HepG2 (cell line): ENCODE measurements around the gene SRC. TPM values are rescaled to one million over a fixed set of nuclear protein-coding genes. Genes with fewer than 3 reads are reported as not detected.
A peak's percentile ranks its signal among the peaks of the same experiment; 100 is the strongest.

Experiments
- CBX5 ChIP-seq: sonication (generic); formaldehyde crosslinking; IDR thresholded peaks from 2 replicates; pipeline ENCODE4 v1.4.0; 2020; ENCODE audit warnings: missing genetic modification reagents, borderline replicate concordance
- FOXK1 ChIP-seq: sonication (generic); formaldehyde crosslinking; IDR thresholded peaks from 2 replicates; pipeline ENCODE4 v1.4.0; 2020; ENCODE audit warnings: low read depth, missing genetic modification reagents, borderline replicate concordance
- GTF3A ChIP-seq: sonication (generic); formaldehyde crosslinking; conservative IDR thresholded peaks from 2 replicates; pipeline ENCODE4 v1.4.0; 2020; ENCODE audit warnings: mild to moderate bottlenecking, missing genetic modification reagents
- HNRNPUL1 ChIP-seq: fragments of 200-400 bp; formaldehyde crosslinking; IDR thresholded peaks from 2 replicates; pipeline ENCODE4 v1.6.1; 2017; ENCODE audit warnings: low read depth, mild to moderate bottlenecking, low read length, moderate library complexity
- HOXD1 ChIP-seq: sonication (generic); formaldehyde crosslinking; IDR thresholded peaks from 2 replicates; pipeline ENCODE4 v1.5.0; 2020; ENCODE audit warnings: missing genetic modification reagents
- KAT2B ChIP-seq: fragments of 150-350 bp; IDR thresholded peaks from 2 replicates; pipeline ENCODE4 v1.6.1; 2014; ENCODE audit warnings: low read depth, low read length, borderline replicate concordance
- MAF1 ChIP-seq: sonication (generic); formaldehyde crosslinking; IDR thresholded peaks from 2 replicates; pipeline ENCODE4 v1.5.0; 2020; ENCODE audit warnings: missing genetic modification reagents, borderline replicate concordance
- MEIS2 ChIP-seq: sonication (generic); formaldehyde crosslinking; IDR thresholded peaks from 2 replicates; pipeline ENCODE4 v1.9.0; 2021; ENCODE audit warnings: mild to moderate bottlenecking, missing genetic modification reagents
- MIXL1 ChIP-seq: IDR thresholded peaks from 2 replicates; pipeline ENCODE4 v1.6.1; 2016
- MTF2 ChIP-seq: sonication (generic); formaldehyde crosslinking; IDR thresholded peaks from 2 replicates; pipeline ENCODE4 v1.5.0; 2020; ENCODE audit warnings: missing genetic modification reagents, borderline replicate concordance
- MYC ChIP-seq: sonication (generic); formaldehyde crosslinking; IDR thresholded peaks from 2 replicates; pipeline ENCODE4 v1.9.0; 2021; ENCODE audit warnings: missing genetic modification reagents, borderline replicate concordance
- NFIC ChIP-seq: IDR thresholded peaks from 2 replicates; pipeline ENCODE4 v1.6.1; 2012; ENCODE audit warnings: mild to moderate bottlenecking, low read length, inconsistent platforms
- PLRG1 ChIP-seq: fragments of 450-650 bp; conservative IDR thresholded peaks from 2 replicates; pipeline ENCODE4 v1.6.1; 2016
- RAD51 ChIP-seq: fragments of 450-650 bp; IDR thresholded peaks from 2 replicates; pipeline ENCODE4 v1.6.1; 2016; ENCODE audit warnings: borderline replicate concordance
- RORA ChIP-seq: sonication (generic); formaldehyde crosslinking; IDR thresholded peaks from 2 replicates; pipeline ENCODE4 v1.5.0; 2020; ENCODE audit warnings: mild to moderate bottlenecking, missing genetic modification reagents, moderate library complexity
- SALL1 ChIP-seq: sonication (generic); formaldehyde crosslinking; IDR thresholded peaks from 2 replicates; pipeline ENCODE4 v1.8.0; 2022; ENCODE audit warnings: mild to moderate bottlenecking, missing genetic modification reagents
- SATB2 ChIP-seq: sonication (generic); formaldehyde crosslinking; IDR thresholded peaks from 2 replicates; pipeline ENCODE4 v1.5.0; 2020; ENCODE audit warnings: missing genetic modification reagents
- SP1 ChIP-seq, 2 experiments: fragments of 450-650 bp in 1 of 2; sonication (generic) in 1 of 2; formaldehyde crosslinking in 1 of 2; IDR thresholded peaks; 2 replicates each; pipeline versions ENCODE4 v1.4.0 to v1.6.1; 2016 to 2020; ENCODE audit warnings: missing genetic modification reagents in 1 of 2
- SRY ChIP-seq: sonication (generic); formaldehyde crosslinking; IDR thresholded peaks from 2 replicates; pipeline ENCODE4 v1.8.0; 2022; ENCODE audit warnings: mild to moderate bottlenecking, missing genetic modification reagents
- TARDBP ChIP-seq: sonication (generic); formaldehyde crosslinking; IDR thresholded peaks from 2 replicates; pipeline ENCODE4 v1.8.0; 2022; ENCODE audit warnings: mild to moderate bottlenecking, missing genetic modification reagents
- TRIM22 ChIP-seq: fragments of 450-650 bp; IDR thresholded peaks from 2 replicates; pipeline ENCODE4 v1.6.1; 2017
- ZFP82 ChIP-seq: sonication (generic); formaldehyde crosslinking; IDR thresholded peaks from 2 replicates; pipeline ENCODE4 v1.5.1; 2020; ENCODE audit warnings: mild to moderate bottlenecking, missing genetic modification reagents, borderline replicate concordance
- ZMYM4 ChIP-seq: sonication (generic); formaldehyde crosslinking; IDR thresholded peaks from 2 replicates; pipeline ENCODE4 v1.8.1; 2023; ENCODE audit warnings: mild to moderate bottlenecking, missing genetic modification reagents
- ZNF34 ChIP-seq: sonication (generic); formaldehyde crosslinking; IDR thresholded peaks from 2 replicates; pipeline ENCODE4 v1.4.0; 2020; ENCODE audit warnings: mild to moderate bottlenecking, missing genetic modification reagents, borderline replicate concordance
- ZNF460 ChIP-seq: sonication (generic); formaldehyde crosslinking; IDR thresholded peaks from 2 replicates; pipeline ENCODE4 v1.5.1; 2020; ENCODE audit warnings: missing genetic modification reagents, mild to moderate bottlenecking, borderline replicate concordance
- ZNF530 ChIP-seq: sonication (generic); formaldehyde crosslinking; IDR thresholded peaks from 2 replicates; pipeline ENCODE4 v1.5.0; 2020; ENCODE audit warnings: low read depth, mild to moderate bottlenecking, missing genetic modification reagents
- ZNF616 ChIP-seq: sonication (generic); formaldehyde crosslinking; IDR thresholded peaks from 2 replicates; pipeline ENCODE4 v1.5.0; 2020; ENCODE audit warnings: low read depth, mild to moderate bottlenecking, missing genetic modification reagents
- polyA plus RNA-seq, 8 experiments: library from polyadenylated mRNA; depleted of rRNA in 3 of 8; stranded (reverse) in 7 of 8; unstranded in 1 of 8; fragments of >200 nt; fragmentation: Illumina TruSeq in 4 of 8; extraction: Trizol in 4 of 8; gene quantifications; 2 replicates each; pipeline versions ENCODE4 v1.2.1 to v1.2.3, GENCODE V29; 2011 to 2016; ENCODE audit warnings: low read depth in 4 of 8, missing spikeins in 1 of 8, mixed read lengths in 1 of 8; ENCODE audit not compliant: insufficient read depth in 1 of 8
- total RNA-seq, 5 experiments: library from RNA; depleted of rRNA; stranded (reverse); fragments of >200 nt; fragmentation: Illumina TruSeq; extraction: Trizol; gene quantifications; 2 replicates each; pipeline ENCODE4 v1.2.3, GENCODE V29; 2016; ENCODE audit warnings: low read depth in 1 of 5
- TF ChIP-seq, protein P1 (sequence below): sonication (generic); formaldehyde crosslinking; IDR thresholded peaks from 2 replicates; pipeline ENCODE4 v1.5.0; 2020; ENCODE audit warnings: missing genetic modification reagents
- TF ChIP-seq, protein P2 (sequence below): sonication (generic); formaldehyde crosslinking; IDR thresholded peaks from 2 replicates; pipeline ENCODE4 v1.4.0; 2020; ENCODE audit warnings: mild to moderate bottlenecking, low read depth, missing genetic modification reagents

The SRC gene
- total and polyA plus RNA-seq, 2 of the 13 experiments (the other 11 are each of a cell fraction or from before 2014, with no cell fraction given): 54.7 to 192 TPM

- TF ChIP-seq TRIM22 (no peak), SP1 (IDR thresholded peaks at IDR 0.05) (no peak), SP1 (CRISPR knock-in tag; IDR thresholded peaks at IDR 0.05) (no peak), ZMYM4 (peak; percentile 85), ZNF460 (CRISPR knock-in tag) (no peak), ZNF616 (CRISPR knock-in tag) (peak; percentile 98), GTF3A (CRISPR knock-in tag) (peak; percentile 94; the same call in 1 of the 2 replicates), SRY (CRISPR knock-in tag) (peak; percentile 98), MAF1 (CRISPR knock-in tag) (0 out of 2 replicates have a peak, but pooled peaks have one; percentile 24), ZNF530 (CRISPR knock-in tag) (peak; percentile 91), MIXL1 (CRISPR knock-in tag) (0 out of 2 replicates have a peak, but pooled peaks have one; percentile 64), MYC (CRISPR knock-in tag) (peak; percentile 99), ZFP82 (CRISPR knock-in tag) (no peak; the same call in 1 of the 2 replicates), SALL1 (CRISPR knock-in tag) (peak; percentile 96), HNRNPUL1 (no peak), KAT2B (no peak), RAD51 (no peak), MTF2 (CRISPR knock-in tag) (peak; percentile 62; the same call in 1 of the 2 replicates), RORA (CRISPR knock-in tag) (no peak), NFIC (no peak), HOXD1 (CRISPR knock-in tag) (peak; percentile 88), ZNF34 (peak; percentile 93; the same call in 1 of the 2 replicates), PLRG1 (no peak), SATB2 (CRISPR knock-in tag) (peak; percentile 84; the same call in 1 of the 2 replicates), FOXK1 (peak; percentile 46; the same call in 1 of the 2 replicates), CBX5 (0 out of 2 replicates have a peak, but pooled peaks have one; percentile 18), MEIS2 (CRISPR knock-in tag) (0 out of 2 replicates have a peak, but pooled peaks have one; percentile 80), TARDBP (CRISPR knock-in tag) (peak; percentile 89)
- TF ChIP-seq, protein P1, sequence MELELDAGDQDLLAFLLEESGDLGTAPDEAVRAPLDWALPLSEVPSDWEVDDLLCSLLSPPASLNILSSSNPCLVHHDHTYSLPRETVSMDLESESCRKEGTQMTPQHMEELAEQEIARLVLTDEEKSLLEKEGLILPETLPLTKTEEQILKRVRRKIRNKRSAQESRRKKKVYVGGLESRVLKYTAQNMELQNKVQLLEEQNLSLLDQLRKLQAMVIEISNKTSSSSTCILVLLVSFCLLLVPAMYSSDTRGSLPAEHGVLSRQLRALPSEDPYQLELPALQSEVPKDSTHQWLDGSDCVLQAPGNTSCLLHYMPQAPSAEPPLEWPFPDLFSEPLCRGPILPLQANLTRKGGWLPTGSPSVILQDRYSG (CRISPR knock-in tag): peak; percentile 93; the same call in 1 of the 2 replicates
- TF ChIP-seq, protein P2, sequence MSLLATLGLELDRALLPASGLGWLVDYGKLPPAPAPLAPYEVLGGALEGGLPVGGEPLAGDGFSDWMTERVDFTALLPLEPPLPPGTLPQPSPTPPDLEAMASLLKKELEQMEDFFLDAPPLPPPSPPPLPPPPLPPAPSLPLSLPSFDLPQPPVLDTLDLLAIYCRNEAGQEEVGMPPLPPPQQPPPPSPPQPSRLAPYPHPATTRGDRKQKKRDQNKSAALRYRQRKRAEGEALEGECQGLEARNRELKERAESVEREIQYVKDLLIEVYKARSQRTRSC: peak; percentile 97
These were observed 60.4 kb downstream of the SRC start (continued) for GRCh38 chr20:37406010-37406998.
